ENCODE measurements around the gene DMP1.
A peak's percentile ranks its signal among the peaks of the same experiment; 100 is the strongest.

The DMP1 gene, protein sequence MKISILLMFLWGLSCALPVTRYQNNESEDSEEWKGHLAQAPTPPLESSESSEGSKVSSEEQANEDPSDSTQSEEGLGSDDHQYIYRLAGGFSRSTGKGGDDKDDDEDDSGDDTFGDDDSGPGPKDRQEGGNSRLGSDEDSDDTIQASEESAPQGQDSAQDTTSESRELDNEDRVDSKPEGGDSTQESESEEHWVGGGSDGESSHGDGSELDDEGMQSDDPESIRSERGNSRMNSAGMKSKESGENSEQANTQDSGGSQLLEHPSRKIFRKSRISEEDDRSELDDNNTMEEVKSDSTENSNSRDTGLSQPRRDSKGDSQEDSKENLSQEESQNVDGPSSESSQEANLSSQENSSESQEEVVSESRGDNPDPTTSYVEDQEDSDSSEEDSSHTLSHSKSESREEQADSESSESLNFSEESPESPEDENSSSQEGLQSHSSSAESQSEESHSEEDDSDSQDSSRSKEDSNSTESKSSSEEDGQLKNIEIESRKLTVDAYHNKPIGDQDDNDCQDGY

DNA sequence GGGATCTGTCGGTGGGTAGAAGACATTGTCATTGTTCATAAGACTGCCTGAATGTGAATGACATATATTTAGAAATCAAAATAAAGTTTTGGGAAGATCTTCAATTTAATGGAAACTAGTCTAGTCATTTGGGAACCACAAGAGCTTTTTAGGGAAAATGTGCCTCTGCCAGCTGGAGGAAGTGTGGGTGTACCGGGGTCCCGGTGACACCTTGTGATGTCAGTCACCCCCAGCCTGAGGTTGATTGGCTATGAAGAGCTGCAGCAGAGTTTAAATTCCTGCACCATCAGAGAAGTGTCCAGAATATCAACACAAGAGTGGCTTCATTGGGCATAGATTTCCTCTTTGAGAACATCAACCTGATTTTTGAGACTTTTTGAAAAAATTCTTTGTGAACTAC is at the start of gene DMP1:
DMP1 (plus strand) TSS at position 301 of the 400 bp plus-strand sequence. CDS start 6,213 bp downstream, outside the sequence.
- no peak for DNase-seq (ENCODE audit: low read depth)

DNA sequence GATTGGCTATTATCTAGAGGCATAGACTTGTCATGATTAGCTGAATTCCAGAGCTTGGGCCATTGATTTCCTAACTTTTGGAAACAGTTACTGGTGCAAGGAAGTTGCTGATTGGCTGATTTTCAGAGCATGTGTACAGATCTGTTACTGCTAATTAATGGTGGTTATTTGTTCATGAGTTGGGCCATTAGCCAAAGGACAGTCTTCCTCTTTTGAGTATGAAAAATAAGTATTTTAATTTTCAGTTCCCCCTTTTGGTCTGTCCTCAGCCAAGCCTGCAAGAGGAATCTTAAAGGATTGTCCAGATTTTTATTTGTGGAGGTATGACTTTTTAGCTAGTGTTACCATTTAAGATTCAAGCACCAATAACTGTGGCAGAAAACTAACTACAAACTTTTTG is 48.7 kb upstream of the DMP1 start:
- DNase-seq (ENCODE audit: low read depth): no peak

- DNase-seq (ENCODE audit: low read depth): no peak
These were observed 41.9 kb upstream of the DMP1 start, which contains the start of gene DSPP for GRCh38 chr4:87608229-87608628. DSPP (plus strand) TSS chr4:87608529; CDS start chr4:87610909, 2,380 bp downstream.

- no peak for DNase-seq (ENCODE audit: low read depth)
These were observed 35.7 kb upstream of the DMP1 start for GRCh38 chr4:87614292-87614890.

- DNase-seq (ENCODE audit: low read depth): no peak
These were observed 33.8 kb upstream of the DMP1 start for GRCh38 chr4:87616268-87616667.

GRCh38 chr4:87620086-87620485 is 30.0 kb upstream of the DMP1 start:
- DNase-seq (ENCODE audit: low read depth): no peak

DNA sequence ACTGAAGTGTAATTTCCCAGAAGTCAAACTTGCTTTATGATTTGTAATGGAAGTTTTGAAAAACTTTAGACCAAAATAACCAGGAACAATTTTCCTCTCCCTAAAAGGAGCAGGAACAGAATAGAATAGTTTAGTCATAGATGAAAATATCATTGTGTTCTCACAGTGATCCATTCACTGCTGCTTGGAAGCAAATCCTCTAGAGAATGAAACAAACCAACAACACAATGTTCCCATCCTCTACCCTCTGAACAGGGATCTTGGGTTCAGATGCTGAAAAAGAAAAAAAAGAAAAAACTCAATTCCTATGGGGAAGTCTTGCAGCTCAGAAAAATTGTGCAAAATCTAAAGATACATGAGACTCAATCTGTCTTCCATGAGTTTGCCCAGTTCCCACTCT is 29.6 kb upstream of the DMP1 start:
- DNase-seq (ENCODE audit: low read depth): no peak

DNA sequence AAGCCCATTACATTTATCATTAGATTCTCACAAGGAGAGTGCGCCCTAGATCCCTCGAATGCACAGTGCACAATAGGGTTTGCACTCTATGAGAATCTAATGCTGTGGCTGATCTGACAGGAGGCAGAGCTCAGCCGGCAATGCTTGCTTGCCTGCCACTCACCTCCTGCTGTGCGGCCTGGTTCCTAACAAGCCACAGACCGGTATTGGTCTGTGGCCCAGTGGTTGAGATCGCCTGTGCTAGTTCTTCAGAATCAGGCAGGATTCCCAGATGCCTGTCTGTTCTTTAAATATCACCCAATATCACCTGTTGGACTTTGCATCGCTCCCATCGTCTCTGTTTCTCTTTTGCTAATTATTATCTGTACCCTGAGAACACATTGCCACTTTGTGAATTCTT is 27.8 kb upstream of the DMP1 start:
- DNase-seq (ENCODE audit: low read depth): no peak

- DNase-seq (ENCODE audit: low read depth): no peak
These were observed 25.4 kb upstream of the DMP1 start for GRCh38 chr4:87624698-87625097.

GRCh38 chr4:87631668-87632067 is 18.4 kb upstream of the DMP1 start:
- DNase-seq (ENCODE audit: low read depth): no peak

GRCh38 chr4:87632469-87632868 is 17.6 kb upstream of the DMP1 start:
- no peak for DNase-seq (ENCODE audit: low read depth)

DNA sequence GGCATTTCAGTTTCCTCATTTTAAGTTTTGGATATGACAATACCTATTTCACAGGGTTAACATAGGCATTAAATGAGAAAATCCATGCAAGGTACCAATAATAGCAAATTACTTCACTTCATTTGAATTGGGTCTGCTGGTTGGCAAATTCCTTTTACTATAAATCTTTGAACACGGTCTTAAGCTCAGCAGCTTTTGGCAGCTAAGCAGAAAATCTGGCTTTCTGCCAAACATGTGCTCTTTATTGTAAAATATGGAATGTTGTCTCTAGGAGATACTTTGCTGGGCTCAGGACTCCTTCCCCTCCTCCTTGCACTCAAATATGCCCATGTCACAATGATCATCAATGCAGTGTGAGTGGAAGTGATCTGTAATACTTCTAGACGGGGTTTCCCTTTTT is 16.8 kb upstream of the DMP1 start:
- peak; percentile 2 for DNase-seq (ENCODE audit: low read depth)

GRCh38 chr4:87644286-87644685 is 5.8 kb upstream of the DMP1 start:
- DNase-seq (ENCODE audit: low read depth): no peak

GRCh38 chr4:87650938-87651337 is 858 bp downstream of the DMP1 start:
- no peak for DNase-seq (ENCODE audit: low read depth)

DNA sequence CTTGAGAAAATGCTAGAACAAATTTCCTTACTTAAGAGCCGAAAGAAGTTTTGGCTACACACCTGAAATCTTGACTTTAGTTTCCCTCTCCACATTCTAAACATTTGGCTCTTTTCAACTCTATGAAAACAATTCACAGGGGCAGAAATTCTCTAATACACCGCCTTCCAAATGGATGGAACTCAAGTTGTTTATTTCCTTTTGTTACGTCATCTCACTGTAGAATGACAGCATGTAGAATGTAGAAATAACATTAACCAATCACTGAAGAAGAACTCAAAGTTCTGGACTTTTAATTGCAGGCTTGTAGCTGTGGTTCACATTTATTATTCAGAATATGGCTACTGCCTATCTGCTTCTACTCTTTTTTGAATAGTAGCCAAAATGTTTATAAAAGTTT is 1.9 kb downstream of the DMP1 start:
- no peak for DNase-seq (ENCODE audit: low read depth)

DNA sequence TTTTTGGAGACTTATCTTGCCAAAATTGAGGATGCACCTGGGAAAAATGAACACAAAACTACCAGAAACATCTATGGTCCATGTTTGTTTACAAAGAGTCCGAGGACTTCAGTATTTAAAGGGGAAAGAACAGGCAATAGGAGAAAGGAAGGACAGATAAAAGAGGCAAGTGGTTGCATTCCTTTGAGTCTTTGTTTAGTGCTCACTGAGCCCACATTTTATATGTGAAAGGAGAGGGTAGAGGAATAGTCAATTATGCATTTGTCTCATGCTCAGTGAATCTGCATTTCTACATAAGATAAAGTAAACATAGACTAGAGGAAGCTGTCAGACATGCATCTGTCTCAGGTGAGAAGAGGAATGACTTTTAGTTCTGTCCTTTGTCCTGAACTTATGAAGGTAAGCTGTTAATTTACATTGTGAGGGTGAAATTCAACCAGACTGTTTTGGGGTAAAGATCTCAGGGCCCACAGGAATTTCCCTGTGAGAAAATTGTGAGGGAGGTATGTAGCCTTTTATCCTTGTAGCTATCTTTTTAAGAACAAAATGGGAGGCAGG is 4.5 kb downstream of the DMP1 start:
- no peak for DNase-seq (ENCODE audit: low read depth)

DNA sequence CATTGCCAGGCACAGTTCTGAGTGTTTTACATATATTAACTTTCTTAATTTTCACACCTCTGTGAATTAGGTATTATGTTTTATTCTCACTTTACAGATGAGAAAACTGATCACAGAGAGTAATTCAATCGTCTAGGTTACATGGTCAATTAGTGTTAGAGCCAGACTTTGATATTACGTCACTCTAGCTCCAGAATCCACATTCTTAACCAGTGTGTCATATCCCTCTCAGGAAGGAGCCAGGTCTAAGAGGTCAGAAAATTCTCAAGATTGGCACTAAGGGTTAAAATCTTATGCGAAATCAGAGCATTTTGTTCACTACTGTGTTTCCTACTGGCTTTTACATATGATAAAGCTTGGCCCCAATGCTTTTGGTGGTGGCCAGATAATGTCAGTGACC is 7.4 kb downstream of the DMP1 start:
- DNase-seq (ENCODE audit: low read depth): no peak

GRCh38 chr4:87659247-87659931 is 9.3 kb downstream of the DMP1 start:
- DNase-seq (ENCODE audit: low read depth): no peak

GRCh38 chr4:87662871-87663270 is 12.8 kb downstream of the DMP1 start:
- DNase-seq (ENCODE audit: low read depth): no peak

DNA sequence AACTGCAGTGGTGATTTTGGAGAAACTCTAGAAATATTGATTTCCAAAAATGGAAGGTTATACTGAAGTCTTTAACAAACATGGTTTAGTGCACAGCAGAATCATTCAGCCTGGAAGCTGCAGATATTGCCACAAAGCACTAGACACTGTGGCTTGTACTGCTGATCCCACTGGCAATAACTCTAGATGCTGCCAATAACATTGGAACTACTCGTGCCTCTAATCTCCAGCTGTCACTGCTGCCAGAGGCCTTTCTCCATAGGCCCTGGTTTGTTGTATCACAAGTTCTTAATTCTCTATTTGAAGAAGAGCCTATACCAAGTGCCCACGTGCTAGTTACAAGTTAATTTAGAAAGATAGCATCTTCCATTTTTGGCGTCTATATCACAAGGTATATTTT is 19.3 kb downstream of the DMP1 start:
- no peak for DNase-seq (ENCODE audit: low read depth)

GRCh38 chr4:87677731-87678130 is 27.7 kb downstream of the DMP1 start:
- DNase-seq (ENCODE audit: low read depth): no peak

DNA sequence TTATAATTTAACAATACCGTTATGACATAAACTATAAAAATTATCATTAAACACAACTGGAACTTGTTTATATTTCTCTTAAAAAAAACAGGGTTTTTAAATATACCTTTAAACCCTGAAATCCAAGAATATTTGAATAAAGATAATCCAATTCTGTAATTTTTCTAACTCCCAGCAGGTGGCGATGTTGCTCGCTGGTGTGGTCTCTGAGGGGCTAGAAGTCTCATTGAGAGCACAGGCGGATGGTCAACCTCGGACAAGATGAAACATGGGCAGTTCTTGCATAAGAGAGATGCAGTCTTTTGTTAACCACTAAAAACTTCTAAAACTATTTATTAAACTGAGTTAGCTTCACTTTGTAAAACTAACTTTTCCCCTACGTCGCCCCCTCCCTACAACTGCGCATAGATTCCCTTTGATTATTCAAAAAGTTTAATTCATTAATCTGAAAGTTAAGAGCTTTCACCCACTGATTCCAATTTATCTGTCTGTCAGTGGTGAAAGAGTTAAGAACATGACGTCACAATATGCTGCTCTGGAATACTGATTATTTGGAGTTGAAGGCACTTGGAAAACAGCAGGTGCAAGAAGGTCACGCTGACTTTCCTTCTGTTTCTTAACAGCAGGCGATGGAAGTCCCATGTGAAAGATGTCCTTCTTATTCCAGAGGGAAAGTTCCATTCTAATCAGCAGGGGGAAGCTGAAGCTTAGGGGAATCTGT is 29.5 kb downstream of the DMP1 start:
- DNase-seq (ENCODE audit: low read depth): peak; percentile 25
